Pancreas (tissue), 10 donors: ENCODE results near the gene ASAP2. TPM values are rescaled to one million over a fixed set of nuclear protein-coding genes. Genes with fewer than 3 reads are reported as not detected.

Experiments used
- ATAC-seq, 4 donors: fragments of 200-7000 bp; cut with Tn5 transposase; one replicate each; pipeline versions ENCODE4 v1.8.0 to v1.9.1; 2020; ENCODE audit warnings: mild to moderate bottlenecking in 4 of 4, moderate library complexity in 4 of 4
- DNase-seq, 6 donors: peaks; one replicate each; pipeline ENCODE4 v3.0.0-alpha.2; 2020
- FAIRE-seq: peaks from 2 replicates; lab custom pipeline; 2012; peaks lifted over from hg19 to GRCh38; lab: Jason Lieb, UNC
- H3K27ac ChIP-seq, 4 donors: fragments of 200-600 bp; sonication (generic); 1 replicate in 3 of 4; 2 replicates in 1 of 4; pipeline versions ENCODE4 v1.5.0 to v1.8.0; 2020
- H3K27me3 ChIP-seq, 4 donors: fragments of 200-600 bp; one replicate each; pipeline ENCODE4 v1.8.0; 2021
- H3K36me3 ChIP-seq, 3 donors: fragments of 200-600 bp; sonication (generic) in 1 of 3; one replicate each; pipeline versions ENCODE4 v1.5.0 to v1.8.0; 2020 to 2021
- H3K4me1 ChIP-seq, 3 donors: fragments of 200-600 bp; one replicate each; pipeline ENCODE4 v1.8.0; 2021
- H3K4me3 ChIP-seq, 4 donors: fragments of 200-600 bp; sonication (generic) in 2 of 4; one replicate each; pipeline versions ENCODE4 v1.5.0 to v1.8.0; 2020 to 2021
- H3K9me3 ChIP-seq, 4 donors: fragments of 200-600 bp; one replicate each; pipeline ENCODE4 v1.8.0; 2021
- WGBS, 2 donors: extraction: QIAGEN DNeasy Blood & Tissue Kit; methylation state at CpG; one replicate each; pipeline ENCODE4 v1.1.7; 2013; 5-methylcytosine and 5-hydroxymethylcytosine counted together
- intact Hi-C, 3 donors: fragments of 100-400 bp; cut with DNase I; formaldehyde crosslinking; loops; one replicate each; pipeline versions ENCODE4 v1.11.1 to v1.14.2; 2022
- polyA plus RNA-seq, 2 donors: library from polyadenylated mRNA; stranded (reverse); fragments of 200-250 nt; gene quantifications; one replicate each; pipeline ENCODE4 v1.2.3, GENCODE V29; 2013
- total RNA-seq, 6 donors: library from RNA; stranded (reverse); fragmentation: NEBNext Ultra II Directional in 4 of 6; extraction: Animal tissue kit (Norgen Biotek cat#: 25700) in 4 of 6; gene quantifications; one replicate each; pipeline versions ENCODE4 v1.2.1 to v1.2.4, GENCODE V29; 2021 to 2023
- TF ChIP-seq, protein P1 (sequence below), 4 donors: fragments of 200-600 bp; sonication (generic) in 3 of 4; IDR thresholded peaks; one replicate each; pipeline versions ENCODE4 v1.5.0 to v1.8.0; 2021; ENCODE audit warnings: antibody characterized with exemption in 4 of 4
- donor health status: healthy with polysubstance abuse.
- donor health status: DM: no; HTN: no; CAD: no; lungs with moderate emphysema.
- donor health status: DM: no; HTN: no; CAD: no.
- donor health status: control.
- donor health status: control.
- donor health status: Bipolar disorder and iron deficiency.
- donor health status: DM: yes; HTN: yes; CAD: no.
- donor health status: DM: no; HTN: no; CAD: no.
- donor health status: DM: no; HTN: no; CAD: no.
- donor health status: DM: yes; HTN: yes; CAD: no.

ASAP2 gene
- total and polyA plus RNA-seq, 8 donors = 5.8 to 17.7 (median 7.3) TPM

DNA sequence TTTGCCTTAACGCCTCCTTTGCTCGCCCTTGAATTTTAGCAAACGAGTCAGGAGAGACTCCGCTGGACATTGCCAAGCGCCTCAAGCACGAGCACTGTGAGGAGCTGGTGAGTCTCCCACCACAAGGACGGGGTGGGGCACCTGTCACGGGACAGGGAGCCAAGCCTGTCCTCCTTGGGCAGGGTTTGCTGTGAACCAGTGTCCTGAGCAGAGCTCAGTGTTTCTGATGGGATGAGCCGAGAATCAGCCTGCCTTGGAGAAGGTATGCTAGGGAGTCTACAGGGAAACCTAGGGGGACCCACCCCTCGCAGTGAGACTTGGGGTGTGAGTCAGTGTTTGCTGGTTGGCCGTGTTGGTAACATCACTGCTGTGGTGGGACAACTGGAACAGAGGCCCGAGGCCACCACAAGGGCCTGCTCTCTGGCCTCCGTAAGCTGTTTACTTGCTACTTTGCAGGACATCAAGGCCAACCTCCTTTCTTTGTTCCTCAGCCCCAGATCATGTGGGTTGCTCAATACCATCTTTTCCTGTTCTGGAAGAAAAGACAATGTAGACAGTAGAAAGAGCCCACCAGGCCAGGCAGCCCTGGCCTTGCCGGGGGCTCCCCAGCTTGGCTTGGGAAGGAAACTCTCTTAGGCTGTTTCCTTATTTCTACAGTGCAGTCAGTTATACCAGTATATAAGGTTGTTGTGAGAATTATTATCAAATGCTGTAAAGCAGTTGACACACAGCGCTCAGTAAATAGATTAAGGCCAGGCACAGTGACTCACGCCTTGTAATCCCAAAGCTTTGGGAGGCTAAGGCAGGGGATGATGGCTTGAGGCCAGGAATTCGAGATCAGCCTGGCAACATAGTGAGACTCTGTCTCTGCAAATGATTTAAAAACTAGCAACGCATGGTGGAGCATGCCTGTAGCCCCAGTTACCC is 174.4 kb downstream of the ASAP2 start:
- TF ChIP-seq, protein P1, sequence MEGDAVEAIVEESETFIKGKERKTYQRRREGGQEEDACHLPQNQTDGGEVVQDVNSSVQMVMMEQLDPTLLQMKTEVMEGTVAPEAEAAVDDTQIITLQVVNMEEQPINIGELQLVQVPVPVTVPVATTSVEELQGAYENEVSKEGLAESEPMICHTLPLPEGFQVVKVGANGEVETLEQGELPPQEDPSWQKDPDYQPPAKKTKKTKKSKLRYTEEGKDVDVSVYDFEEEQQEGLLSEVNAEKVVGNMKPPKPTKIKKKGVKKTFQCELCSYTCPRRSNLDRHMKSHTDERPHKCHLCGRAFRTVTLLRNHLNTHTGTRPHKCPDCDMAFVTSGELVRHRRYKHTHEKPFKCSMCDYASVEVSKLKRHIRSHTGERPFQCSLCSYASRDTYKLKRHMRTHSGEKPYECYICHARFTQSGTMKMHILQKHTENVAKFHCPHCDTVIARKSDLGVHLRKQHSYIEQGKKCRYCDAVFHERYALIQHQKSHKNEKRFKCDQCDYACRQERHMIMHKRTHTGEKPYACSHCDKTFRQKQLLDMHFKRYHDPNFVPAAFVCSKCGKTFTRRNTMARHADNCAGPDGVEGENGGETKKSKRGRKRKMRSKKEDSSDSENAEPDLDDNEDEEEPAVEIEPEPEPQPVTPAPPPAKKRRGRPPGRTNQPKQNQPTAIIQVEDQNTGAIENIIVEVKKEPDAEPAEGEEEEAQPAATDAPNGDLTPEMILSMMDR (IDR thresholded peaks at IDR 0.05) = no peak
- Histone ChIP-seq H3K27me3 (no peaks in the 10 kb centered on the region), H3K4me1 (no peaks in the 10 kb centered on the region), H3K4me3 (no peak overlapping the region), H3K36me3 (no peaks in the 10 kb centered on the region), H3K27ac (peak overlapping the region in 2 of 4 donors; percentile 10 to 37), H3K9me3 (no peaks in the 10 kb centered on the region)
- 87 to 91% methylated on average over 18 of the region's 18 CpGs for WGBS, 2 donors
- FAIRE-seq (no peak), DNase-seq (peak in 2 of 6 donors; percentile 21 to 35), ATAC-seq (peak; percentile 31 to 72 (median 68))
- intact Hi-C loops = no loop called here

DNA sequence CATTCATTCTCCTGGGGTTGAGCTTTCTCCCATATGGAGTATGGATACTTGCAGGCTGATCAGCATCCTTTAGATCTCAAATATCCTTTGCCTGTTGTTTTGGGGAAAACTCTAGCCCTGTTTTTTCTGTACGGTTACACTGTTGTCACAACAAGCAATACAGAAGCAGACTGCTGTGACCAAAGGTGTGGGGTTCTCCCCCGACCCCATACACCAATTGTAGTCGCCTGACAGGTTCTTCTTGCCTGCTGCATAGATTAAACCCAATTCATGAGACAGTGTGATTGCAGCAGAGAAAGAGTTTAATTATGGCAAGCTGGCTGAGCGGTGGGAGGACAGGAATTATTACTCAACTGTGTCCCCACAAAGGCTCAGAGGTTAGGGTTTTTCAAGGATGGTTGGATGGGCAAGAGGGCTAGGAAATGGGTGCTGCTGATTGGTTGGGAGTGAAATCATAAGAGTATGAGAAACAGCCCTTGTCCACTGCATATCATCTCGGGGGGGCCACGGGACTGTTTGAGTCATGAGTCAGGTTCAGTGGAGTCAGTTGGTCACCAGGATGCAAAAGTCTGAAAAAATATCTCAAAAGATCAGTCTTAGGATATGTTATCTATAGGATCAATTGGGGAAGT is 176.1 kb downstream of the ASAP2 start:
- no peak for DNase-seq
- TF ChIP-seq, protein P1 (IDR thresholded peaks at IDR 0.05) = no peak
- no peaks in the 10 kb centered on the region for H3K9me3 ChIP-seq
- WGBS, 2 donors = 95 to 97% methylated on average over 6 of the region's 6 CpGs
- no peaks in the 10 kb centered on the region for H3K27me3 ChIP-seq
- no peak for FAIRE-seq
- no peaks in the 10 kb centered on the region for H3K36me3 ChIP-seq
- intact Hi-C loops = no loop called here
- no peak overlapping the region for H3K27ac ChIP-seq
- H3K4me1 ChIP-seq = no peaks in the 10 kb centered on the region
- no peak overlapping the region for H3K4me3 ChIP-seq
- ATAC-seq = no peak

DNA sequence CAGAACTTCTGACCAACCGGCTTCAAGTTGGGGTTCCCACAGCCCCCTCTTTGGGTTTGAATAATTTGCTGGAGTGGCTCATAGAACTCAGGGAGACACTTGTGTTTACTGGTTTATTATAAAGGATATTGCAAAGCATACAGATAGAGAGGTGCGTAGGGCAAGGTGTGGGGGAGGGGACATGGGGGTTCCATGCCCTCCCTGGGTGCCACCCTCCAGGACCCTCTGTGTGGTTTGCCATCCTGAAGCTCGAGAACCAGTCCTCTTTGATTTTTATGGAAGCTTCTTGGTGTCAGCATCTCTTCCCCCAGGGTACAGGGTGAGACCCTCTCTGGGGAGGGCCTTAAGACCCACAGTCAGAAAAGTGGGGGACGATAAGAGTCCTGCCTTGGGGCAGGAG is 177.9 kb downstream of the ASAP2 start:
- WGBS, 2 donors = 93% methylated on average over 4 of the region's 4 CpGs
- intact Hi-C loops = no loop called here
- H3K27me3 ChIP-seq = no peaks in the 10 kb centered on the region
- no peaks in the 10 kb centered on the region for H3K4me1 ChIP-seq
- no peak for FAIRE-seq
- no peak for ATAC-seq
- no peak overlapping the region for H3K4me3 ChIP-seq
- H3K36me3 ChIP-seq = peaks cover 0 to 4% (median 0%) of the 10 kb centered on the region in 3 donors
- TF ChIP-seq, protein P1 (IDR thresholded peaks at IDR 0.05) = no peak
- peak in 1 of 6 donors; percentile 9 for DNase-seq
- no peak overlapping the region for H3K27ac ChIP-seq
- no peaks in the 10 kb centered on the region for H3K9me3 ChIP-seq

DNA sequence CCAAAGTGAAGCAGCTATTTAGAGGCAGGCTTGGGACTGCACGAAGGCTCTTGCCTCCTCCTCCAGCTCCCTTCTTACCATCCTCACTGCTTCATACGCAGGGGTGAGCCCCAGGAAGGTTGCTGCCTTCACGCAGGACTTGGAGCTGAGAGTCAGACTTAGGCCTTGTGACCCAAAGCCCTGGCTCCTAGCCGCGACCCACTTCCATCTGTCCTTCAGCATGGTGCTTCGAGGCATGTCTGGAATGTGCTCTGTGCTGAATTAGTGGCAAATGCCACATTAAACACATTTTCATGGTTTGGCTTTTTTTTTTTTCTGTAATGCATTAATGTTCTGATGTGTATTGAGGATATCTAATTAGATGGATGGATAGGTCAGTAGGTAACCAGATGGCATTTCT is 179.2 kb downstream of the ASAP2 start:
- 80 to 86% methylated on average over 6 of the region's 6 CpGs for WGBS, 2 donors
- peaks cover 0 to 5% (median 4%) of the 10 kb centered on the region in 3 donors for H3K36me3 ChIP-seq
- H3K4me1 ChIP-seq = no peaks in the 10 kb centered on the region
- H3K27me3 ChIP-seq = no peaks in the 10 kb centered on the region
- TF ChIP-seq, protein P1 (IDR thresholded peaks at IDR 0.05) = no peak
- intact Hi-C loops = no loop called here
- FAIRE-seq (no peak), DNase-seq (peak in 1 of 6 donors; percentile 19), ATAC-seq (no peak)
- H3K9me3 ChIP-seq = no peaks in the 10 kb centered on the region
- H3K27ac ChIP-seq = peak overlapping the region in 1 of 4 donors; percentile 48
- no peak overlapping the region for H3K4me3 ChIP-seq
